ENCODE measurements around the gene CD40LG.

The CD40LG gene

GRCh38 chrX:136627409-136627808 is 20.5 kb upstream of the CD40LG start:
- H3K4me3 ChIP-seq (ENCODE audit: low read depth, low read length), result no peak overlapping the region
- DNase-seq (ENCODE audit: low read depth), result no peak
- no peak for TF ChIP-seq CTCF (IDR thresholded peaks at IDR 0.05; ENCODE audit: low read depth, low read length, missing control alignments)

GRCh38 chrX:136629084-136629750 is 18.7 kb upstream of the CD40LG start:
- no peak for TF ChIP-seq CTCF (IDR thresholded peaks at IDR 0.05; ENCODE audit: low read depth, low read length, missing control alignments)
- H3K4me3 ChIP-seq (ENCODE audit: low read depth, low read length), result no peak overlapping the region
- DNase-seq (ENCODE audit: low read depth), result no peak

- no peak for DNase-seq (ENCODE audit: low read depth)
- no peak for TF ChIP-seq CTCF (IDR thresholded peaks at IDR 0.05; ENCODE audit: low read depth, low read length, missing control alignments)
- H3K4me3 ChIP-seq (ENCODE audit: low read depth, low read length), result no peak overlapping the region
These were observed 17.1 kb upstream of the CD40LG start for GRCh38 chrX:136630881-136631280.

GRCh38 chrX:136635235-136635634 is 12.7 kb upstream of the CD40LG start:
- DNase-seq (ENCODE audit: low read depth), result no peak
- no peak for TF ChIP-seq CTCF (IDR thresholded peaks at IDR 0.05; ENCODE audit: low read depth, low read length, missing control alignments)
- no peak overlapping the region for H3K4me3 ChIP-seq (ENCODE audit: low read depth, low read length)

GRCh38 chrX:136636121-136636520 is 11.8 kb upstream of the CD40LG start:
- DNase-seq (ENCODE audit: low read depth), result no peak
- no peak for TF ChIP-seq CTCF (IDR thresholded peaks at IDR 0.05; ENCODE audit: low read depth, low read length, missing control alignments)
- H3K4me3 ChIP-seq (ENCODE audit: low read depth, low read length), result no peak overlapping the region

GRCh38 chrX:136639506-136640176 is 8.3 kb upstream of the CD40LG start:
- TF ChIP-seq CTCF (IDR thresholded peaks at IDR 0.05; ENCODE audit: low read depth, low read length, missing control alignments), result no peak
- no peak overlapping the region for H3K4me3 ChIP-seq (ENCODE audit: low read depth, low read length)
- no peak for DNase-seq (ENCODE audit: low read depth)

- H3K4me3 ChIP-seq (ENCODE audit: low read depth, low read length), result no peak overlapping the region
- no peak for DNase-seq (ENCODE audit: low read depth)
- no peak for TF ChIP-seq CTCF (IDR thresholded peaks at IDR 0.05; ENCODE audit: low read depth, low read length, missing control alignments)
These were observed 4.7 kb upstream of the CD40LG start for GRCh38 chrX:136643243-136643642.

Data from GM12864 (cell line).